GM19351 (cell line): ENCODE data around the gene PRKCH.
A peak's percentile ranks its signal among the peaks of the same experiment; 100 is the strongest.

Experiments
- ATAC-seq: cut with Tn5 transposase; IDR thresholded peaks from one replicate; pipeline ENCODE4 v1.9.1; 2021; ENCODE audit warnings: mild to moderate bottlenecking, moderate library complexity; ENCODE audit not compliant: unreplicated experiment

PRKCH gene

GRCh38 chr14:61470261-61470960, 149.0 kb downstream of the PRKCH start:
- ATAC-seq = no peak

GRCh38 chr14:61470961-61471293, 149.5 kb downstream of the PRKCH start:
- ATAC-seq = no peak

GRCh38 chr14:61471297-61472005, 150.1 kb downstream of the PRKCH start:
- ATAC-seq = no peak

GRCh38 chr14:61472011-61472672, 150.8 kb downstream of the PRKCH start:
- ATAC-seq = no peak

GRCh38 chr14:61472801-61473376, 151.5 kb downstream of the PRKCH start:
- no peak for ATAC-seq

GRCh38 chr14:61474015-61474414, 152.6 kb downstream of the PRKCH start:
- no peak for ATAC-seq

- ATAC-seq = no peak
Measured at GRCh38 chr14:61474701-61475100, 153.3 kb downstream of the PRKCH start.

GRCh38 chr14:61475316-61475715, 153.9 kb downstream of the PRKCH start:
- ATAC-seq = no peak

GRCh38 chr14:61476105-61476753, 154.8 kb downstream of the PRKCH start:
- ATAC-seq = no peak

- no peak for ATAC-seq
Measured at GRCh38 chr14:61476754-61477410, 155.5 kb downstream of the PRKCH start.

GRCh38 chr14:61477712-61478462, 156.5 kb downstream of the PRKCH start:
- peak; percentile 39 for ATAC-seq

GRCh38 chr14:61478971-61479473, 157.6 kb downstream of the PRKCH start:
- ATAC-seq = peak; percentile 48

GRCh38 chr14:61479746-61480502, 158.5 kb downstream of the PRKCH start:
- ATAC-seq = no peak

- no peak for ATAC-seq
Measured at GRCh38 chr14:61480704-61481285, 159.4 kb downstream of the PRKCH start.

GRCh38 chr14:61481701-61482100, 160.3 kb downstream of the PRKCH start:
- ATAC-seq = no peak

GRCh38 chr14:61482348-61483206, 161.2 kb downstream of the PRKCH start:
- ATAC-seq = no peak

GRCh38 chr14:61483476-61483875, 162.1 kb downstream of the PRKCH start:
- ATAC-seq = no peak

- no peak for ATAC-seq
Measured at GRCh38 chr14:61484031-61484430, 162.7 kb downstream of the PRKCH start.
